Gastroesophageal sphincter (tissue), 4 donors: ENCODE measurements around the gene CASTOR1. TPM values are rescaled to one million over a fixed set of nuclear protein-coding genes. Genes with fewer than 3 reads are reported as not detected.

Experiments used
- ATAC-seq: fragments of 150-250 bp; one replicate; pipeline ENCODE4 v1.9.1; 2016; ENCODE audit warnings: mild to moderate bottlenecking, moderate library complexity
- H3K27ac ChIP-seq, 4 donors: fragments of 200-600 bp; sonication (generic) in 3 of 4; 1 replicate in 3 of 4; 2 replicates in 1 of 4; pipeline ENCODE4 v1.5.1; 2016 to 2019
- H3K27me3 ChIP-seq: fragments of 200-600 bp; sonication (generic); one replicate; pipeline ENCODE4 v1.5.1; 2019
- H3K36me3 ChIP-seq, 2 donors: fragments of 200-600 bp; sonication (generic); one replicate each; pipeline ENCODE4 v1.5.1; 2019; ENCODE audit warnings: control low read depth in 1 of 2
- H3K4me1 ChIP-seq, 3 donors: fragments of 200-600 bp; sonication (generic); 1 replicate in 2 of 3; 2 replicates in 1 of 3; pipeline ENCODE4 v1.5.1; 2016 to 2019; ENCODE audit warnings: control low read depth in 2 of 3
- H3K4me3 ChIP-seq, 2 donors: fragments of 200-600 bp; sonication (generic); one replicate each; pipeline ENCODE4 v1.5.1; 2019; ENCODE audit warnings: mild to moderate bottlenecking in 1 of 2, moderate library complexity in 1 of 2
- H3K9me3 ChIP-seq, 3 donors: fragments of 200-600 bp; sonication (generic); one replicate each; pipeline ENCODE4 v1.5.1; 2017 to 2019; ENCODE audit warnings: control low read depth in 2 of 3
- CTCF ChIP-seq, 4 experiments: fragments of 200-600 bp in 2 of 4; fragments of 450-650 bp in 2 of 4; sonication (generic) in 1 of 4; IDR thresholded peaks; one replicate each; pipeline ENCODE4 v1.5.1; 2017 to 2019; ENCODE audit warnings: antibody characterized with exemption in 4 of 4, mild to moderate bottlenecking in 2 of 4, moderate library complexity in 2 of 4
- EP300 ChIP-seq: sonication (generic); formaldehyde crosslinking; IDR thresholded peaks from one replicate; pipeline ENCODE4 v1.6.1; 2017; ENCODE audit warnings: antibody characterized with exemption, mild to moderate bottlenecking
- POLR2A ChIP-seq, 2 donors: fragments of 450-650 bp; IDR thresholded peaks; one replicate each; pipeline ENCODE4 v1.6.1; 2017; ENCODE audit warnings: antibody characterized with exemption in 2 of 2, mild to moderate bottlenecking in 2 of 2, moderate library complexity in 1 of 2
- POLR2AphosphoS5 ChIP-seq: sonication (generic); formaldehyde crosslinking; IDR thresholded peaks from one replicate; pipeline ENCODE4 v1.6.1; 2017; ENCODE audit warnings: antibody characterized with exemption
- WGBS, 2 donors: methylation state at CpG; one replicate each; pipeline ENCODE4 v1.1.5; 2018; ENCODE audit warnings: low coverage in 1 of 2; 5-methylcytosine and 5-hydroxymethylcytosine counted together
- total RNA-seq, 4 donors: library from RNA; depleted of rRNA; stranded (reverse); fragments of >200 nt; gene quantifications; one replicate each; pipeline ENCODE4 v1.1.0, GENCODE V29; 2016

CASTOR1 gene
- total RNA-seq, 4 donors from 2014 or later: 12.9 to 17.1 (median 16.2) TPM

GRCh38 chr22:30291058-30291892, 2.0 kb upstream of the CASTOR1 start:
- H3K36me3 ChIP-seq: peaks cover 0 to 60% of the 10 kb centered on the region in 2 donors
- H3K9me3 ChIP-seq: no peaks in the 10 kb centered on the region
- 0% methylated on average over 1 of the region's 13 CpGs; no CpG with 5 or more reads in 1 of the 2 donors for WGBS, 2 donors
- TF ChIP-seq EP300 (peak; percentile 80), POLR2A (IDR thresholded peaks at IDR 0.05) (peak; percentile 24 to 39), POLR2AphosphoS5 (peak; percentile 99), CTCF (IDR thresholded peaks at IDR 0.05) (peak in 1 of 4 experiments; percentile 25)
- no peaks in the 10 kb centered on the region for H3K27me3 ChIP-seq
- peak; percentile 59 for ATAC-seq
- H3K4me1 ChIP-seq: peaks cover 7 to 56% (median 35%) of the 10 kb centered on the region in 3 donors
- peak overlapping the region; percentile 94 to 98 (median 96) for H3K27ac ChIP-seq
- no peak overlapping the region for H3K4me3 ChIP-seq

- Histone ChIP-seq H3K4me3 (peak overlapping the region in 1 of 2 donors; percentile 76), H3K36me3 (peaks cover 0 to 60% of the 10 kb centered on the region in 2 donors), H3K27me3 (no peaks in the 10 kb centered on the region), H3K4me1 (peaks cover 7 to 56% (median 35%) of the 10 kb centered on the region in 3 donors), H3K9me3 (no peaks in the 10 kb centered on the region), H3K27ac (peak overlapping the region; percentile 94 to 98 (median 96))
- TF ChIP-seq CTCF (IDR thresholded peaks at IDR 0.05) (no peak), POLR2AphosphoS5 (no peak), EP300 (no peak), POLR2A (IDR thresholded peaks at IDR 0.05) (no peak)
- WGBS, 2 donors: no CpG with 5 or more reads among the region's 3 CpGs
- peak; percentile 17 for ATAC-seq
Observed at GRCh38 chr22:30290342-30291057, 1.2 kb upstream of the CASTOR1 start.

- Histone ChIP-seq H3K27me3 (no peaks in the 10 kb centered on the region), H3K36me3 (peaks cover 0 to 60% of the 10 kb centered on the region in 2 donors), H3K4me1 (peaks cover 7 to 56% (median 35%) of the 10 kb centered on the region in 3 donors), H3K9me3 (no peaks in the 10 kb centered on the region), H3K27ac (peak overlapping the region; percentile 94 to 98 (median 96)), H3K4me3 (peak overlapping the region; percentile 32 to 76)
- 0% methylated on average over 1 of the region's 12 CpGs; no CpG with 5 or more reads in 1 of the 2 donors for WGBS, 2 donors
- ATAC-seq: peak; percentile 14
- no peak for TF ChIP-seq POLR2AphosphoS5
- TF ChIP-seq CTCF (IDR thresholded peaks at IDR 0.05): peak in 2 of 4 experiments; percentile 4 to 25
- TF ChIP-seq EP300: no peak
Observed at GRCh38 chr22:30289980-30290313, 642 bp upstream of the CASTOR1 start.

GRCh38 chr22:30288419-30289140, 725 bp downstream of the CASTOR1 start:
- Histone ChIP-seq H3K4me1 (peaks cover 7 to 56% (median 35%) of the 10 kb centered on the region in 3 donors), H3K27me3 (no peaks in the 10 kb centered on the region), H3K9me3 (no peaks in the 10 kb centered on the region), H3K27ac (peak overlapping the region; percentile 92 to 98 (median 96)), H3K36me3 (peaks cover 0 to 60% of the 10 kb centered on the region in 2 donors), H3K4me3 (peak overlapping the region; percentile 76 to 82)
- no peak for ATAC-seq
- WGBS, 2 donors: 15 to 35% methylated on average over 3 to 14 of the region's 27 CpGs
- TF ChIP-seq POLR2AphosphoS5: no peak
- TF ChIP-seq CTCF (IDR thresholded peaks at IDR 0.05): no peak
- TF ChIP-seq EP300: no peak
- no peak for TF ChIP-seq POLR2A (IDR thresholded peaks at IDR 0.05)
